NCI-H748 treated with DMSO at 0.1 percent for 48 hours (cell line): ENCODE data around the gene THADA.
"Not testable (repeated sequence)": the region's sequence is repeated elsewhere in the genome, so short reads cannot be mapped to it uniquely, and the experiment has no call there.

Experiments used
- DNase-seq: peaks from one replicate; lab custom pipeline; 2025; lab: John Stamatoyannopoulos, UW

Gene THADA

DNA sequence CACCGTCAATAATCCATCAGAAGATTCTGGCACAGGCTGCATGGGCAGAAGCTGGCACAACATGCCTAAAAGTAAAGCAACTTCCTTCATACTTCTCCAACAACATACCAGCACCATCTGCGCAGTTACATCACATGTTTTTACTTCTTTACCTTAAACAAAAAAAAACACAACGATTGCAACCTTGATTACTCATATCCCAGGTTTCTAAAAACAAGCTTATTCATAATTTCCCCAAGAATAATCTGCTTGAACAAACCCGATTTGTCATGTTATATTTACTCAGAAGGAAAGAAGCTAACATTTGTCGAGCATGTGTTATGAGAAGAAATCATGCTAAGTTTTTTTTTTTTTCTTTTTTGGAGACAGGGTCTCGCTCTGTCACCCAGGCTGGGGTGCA lies 54.7 kb downstream of the THADA start:
- DNase-seq, result no peak

DNA sequence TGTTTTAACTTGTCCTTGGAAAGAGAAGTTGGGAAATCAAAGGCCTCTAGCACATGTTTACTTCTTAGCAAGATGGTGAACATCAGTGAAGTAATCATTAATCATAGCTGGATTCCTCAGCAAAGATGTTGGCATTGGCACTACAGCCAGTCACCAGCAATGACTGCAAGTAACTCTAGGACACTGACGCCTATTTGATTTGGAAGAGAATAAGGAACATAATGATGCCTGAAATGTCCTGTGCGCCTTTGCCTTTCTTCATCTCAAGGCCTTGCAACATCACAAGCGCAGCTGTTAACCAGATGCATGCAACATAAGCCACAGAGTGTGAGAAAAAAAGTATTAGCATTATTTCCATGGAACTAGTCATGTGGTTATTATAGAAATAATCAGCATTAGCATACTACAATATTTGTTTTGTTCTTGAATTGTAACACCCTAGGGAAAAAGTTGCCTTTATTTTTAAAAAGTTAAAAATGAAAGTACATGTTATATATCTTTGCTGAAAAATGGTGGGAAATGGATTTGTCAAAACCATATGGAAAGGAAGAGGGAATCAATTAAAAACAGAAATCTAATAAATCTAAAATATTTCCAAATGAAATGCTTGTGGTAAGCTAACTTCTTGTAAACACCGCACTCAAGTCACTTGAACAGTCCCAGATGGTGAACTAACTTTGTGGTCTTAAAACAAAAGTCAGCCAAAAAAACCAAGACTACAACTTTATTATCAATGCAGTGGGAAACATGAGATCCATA lies 55.6 kb downstream of the THADA start:
- DNase-seq, result no peak

DNA sequence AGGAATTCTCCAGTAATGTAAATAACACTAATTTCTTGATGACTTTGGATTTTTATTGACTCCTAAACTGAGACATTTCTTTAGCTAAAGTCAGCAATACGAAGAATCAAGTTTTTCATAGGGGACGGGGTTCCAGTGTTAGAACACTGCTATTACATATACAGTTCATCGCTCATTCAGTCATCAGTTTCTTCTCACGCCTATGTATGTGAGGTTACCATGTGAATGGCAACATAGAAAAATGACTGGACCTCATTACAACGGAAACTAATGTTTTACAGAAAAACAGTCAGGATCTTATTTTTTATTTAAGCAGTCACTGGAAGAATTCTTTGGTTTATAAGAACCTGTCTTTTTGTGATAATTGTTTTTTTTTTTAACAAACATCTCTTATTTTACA lies 56.4 kb downstream of the THADA start:
- no peak for DNase-seq

DNA sequence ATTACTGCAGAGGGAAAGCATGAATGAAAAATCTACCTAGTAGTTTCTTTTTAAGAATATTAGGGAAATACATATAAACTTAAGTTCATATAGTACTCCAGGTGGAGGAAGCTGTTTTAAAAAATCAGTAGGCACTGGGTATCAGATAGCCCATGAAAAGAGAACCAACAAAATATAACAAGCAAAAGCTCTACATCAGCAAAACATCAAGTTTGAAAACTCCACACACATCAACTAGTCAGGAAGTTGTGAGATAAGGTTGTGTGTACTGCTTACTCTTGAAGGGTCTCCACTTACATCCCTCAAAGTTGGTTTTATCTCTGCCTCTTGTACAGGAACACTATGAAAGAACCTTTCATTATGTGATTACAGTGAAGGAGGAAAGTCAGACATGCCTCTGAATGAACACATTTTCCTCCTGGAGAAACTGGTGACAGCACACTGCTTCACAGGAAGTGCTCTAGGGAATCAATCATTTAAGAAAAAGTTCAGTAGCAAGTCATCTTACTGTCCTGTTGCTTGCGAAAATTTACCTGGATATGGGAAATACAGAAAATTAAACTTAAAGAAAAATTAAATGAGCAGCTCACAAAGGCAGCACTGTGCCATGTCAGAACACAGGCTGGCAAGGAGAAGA lies 57.7 kb downstream of the THADA start:
- DNase-seq, result no peak

DNA sequence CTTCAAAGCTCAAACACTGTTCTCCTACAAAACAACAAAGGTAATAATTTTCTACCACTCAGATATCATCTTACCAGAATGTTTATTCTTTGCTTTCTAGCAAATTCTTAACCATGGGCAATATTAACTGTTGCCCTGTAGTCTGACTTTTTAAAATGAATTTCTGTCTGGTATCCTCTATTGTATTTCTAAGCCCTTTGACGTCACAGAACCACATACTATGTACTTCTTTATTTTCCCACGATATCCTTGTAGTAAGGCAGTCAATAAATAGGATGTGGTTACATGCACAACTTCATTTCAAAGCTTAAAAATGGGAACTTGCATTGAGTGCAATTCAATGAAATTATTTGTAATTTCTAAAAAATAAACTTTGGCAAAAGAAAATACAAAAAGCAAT lies 58.7 kb downstream of the THADA start:
- no peak for DNase-seq

DNA sequence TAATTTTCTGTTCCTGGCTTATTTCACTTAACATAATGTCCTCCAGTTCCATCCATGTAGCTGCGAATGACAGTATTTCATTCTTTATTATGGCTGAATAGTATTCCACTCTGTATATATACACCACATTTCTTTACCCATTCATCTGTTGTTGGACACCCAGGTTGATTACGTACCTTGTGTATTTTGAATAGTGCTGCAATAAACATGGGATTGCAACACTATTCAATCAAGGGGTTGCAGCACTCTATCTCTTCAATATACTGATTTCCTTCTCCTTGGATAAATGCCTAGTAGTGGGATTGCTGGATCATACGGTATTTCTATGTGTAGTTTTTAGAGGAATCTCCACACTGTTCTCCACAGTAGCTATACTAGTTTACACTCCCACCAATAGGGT lies 61.3 kb downstream of the THADA start:
- no peak for DNase-seq

DNA sequence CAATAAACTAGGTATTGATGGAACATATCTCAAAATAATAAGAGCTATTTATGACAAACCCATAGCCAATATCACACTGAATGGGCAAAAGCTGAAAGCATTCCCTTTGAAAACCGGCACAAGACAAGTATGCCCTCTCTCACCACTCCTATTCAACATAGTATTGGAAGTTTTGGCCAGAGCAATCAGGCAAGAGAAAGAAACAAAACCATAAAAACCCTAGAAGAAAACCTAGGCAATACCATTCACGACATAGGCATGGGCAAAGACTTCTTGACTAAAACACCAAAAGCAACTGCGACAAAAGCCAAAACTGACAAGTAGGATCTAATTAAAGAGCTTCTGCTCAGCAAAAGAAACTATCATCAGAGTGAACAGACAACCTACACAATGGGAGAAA lies 63.3 kb downstream of the THADA start:
- not testable (repeated sequence) for DNase-seq

DNA sequence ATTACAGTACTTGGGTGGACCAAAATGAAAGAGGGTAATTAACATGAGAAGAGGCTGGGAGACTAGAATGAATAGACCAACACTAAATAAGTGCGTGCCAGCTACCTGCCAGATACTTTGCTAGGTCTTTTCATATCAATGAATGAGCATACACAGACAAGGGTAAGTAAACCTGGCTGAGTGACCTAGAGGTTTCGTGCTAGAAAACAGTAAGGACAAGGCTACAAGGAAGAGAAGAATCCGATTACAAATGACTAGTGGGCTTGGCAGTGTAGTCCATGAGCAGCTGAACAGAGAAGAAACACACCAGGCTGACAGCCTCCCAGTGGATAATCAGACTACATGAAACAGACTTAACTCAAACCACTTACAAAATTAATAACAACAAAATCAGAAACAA lies 64.6 kb downstream of the THADA start:
- no peak for DNase-seq

DNA sequence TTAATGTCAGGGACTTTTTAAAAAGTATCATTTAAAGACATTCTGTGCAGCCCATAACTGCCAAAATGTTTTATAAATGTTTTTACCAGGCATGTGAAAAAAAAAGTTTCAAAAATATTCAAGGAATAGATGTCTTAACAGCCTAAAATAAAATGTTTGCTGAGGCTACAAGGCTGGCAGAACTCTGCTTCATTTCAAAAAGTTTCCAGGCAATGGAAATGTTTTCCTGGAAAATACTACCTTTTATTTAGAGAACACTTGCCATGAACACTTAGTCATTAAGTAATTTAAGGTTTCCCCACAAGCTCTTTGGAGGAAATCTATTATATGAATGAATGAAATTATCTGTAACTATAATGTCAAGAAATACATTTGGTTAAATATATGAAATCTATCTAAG lies 68.8 kb downstream of the THADA start:
- DNase-seq, result no peak

DNA sequence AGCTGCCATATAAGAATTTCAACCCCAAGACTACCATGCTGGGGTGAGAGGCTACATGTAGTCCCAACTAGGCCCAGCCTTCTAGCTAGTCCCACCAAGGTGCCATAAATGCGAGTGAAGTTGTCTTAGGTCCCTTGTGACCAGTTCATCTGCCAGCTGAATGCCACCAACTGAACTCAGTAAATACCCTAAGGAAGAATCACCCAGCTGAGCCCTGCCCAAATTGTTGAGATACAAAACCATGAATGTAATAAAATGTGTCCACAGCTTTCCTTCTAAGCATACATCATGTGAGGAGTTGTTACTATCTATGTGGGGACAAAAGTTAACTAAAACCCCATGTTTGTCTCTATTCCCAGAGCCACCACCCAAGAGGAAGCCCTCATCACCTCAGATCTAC lies 70.3 kb downstream of the THADA start:
- DNase-seq, result no peak

DNA sequence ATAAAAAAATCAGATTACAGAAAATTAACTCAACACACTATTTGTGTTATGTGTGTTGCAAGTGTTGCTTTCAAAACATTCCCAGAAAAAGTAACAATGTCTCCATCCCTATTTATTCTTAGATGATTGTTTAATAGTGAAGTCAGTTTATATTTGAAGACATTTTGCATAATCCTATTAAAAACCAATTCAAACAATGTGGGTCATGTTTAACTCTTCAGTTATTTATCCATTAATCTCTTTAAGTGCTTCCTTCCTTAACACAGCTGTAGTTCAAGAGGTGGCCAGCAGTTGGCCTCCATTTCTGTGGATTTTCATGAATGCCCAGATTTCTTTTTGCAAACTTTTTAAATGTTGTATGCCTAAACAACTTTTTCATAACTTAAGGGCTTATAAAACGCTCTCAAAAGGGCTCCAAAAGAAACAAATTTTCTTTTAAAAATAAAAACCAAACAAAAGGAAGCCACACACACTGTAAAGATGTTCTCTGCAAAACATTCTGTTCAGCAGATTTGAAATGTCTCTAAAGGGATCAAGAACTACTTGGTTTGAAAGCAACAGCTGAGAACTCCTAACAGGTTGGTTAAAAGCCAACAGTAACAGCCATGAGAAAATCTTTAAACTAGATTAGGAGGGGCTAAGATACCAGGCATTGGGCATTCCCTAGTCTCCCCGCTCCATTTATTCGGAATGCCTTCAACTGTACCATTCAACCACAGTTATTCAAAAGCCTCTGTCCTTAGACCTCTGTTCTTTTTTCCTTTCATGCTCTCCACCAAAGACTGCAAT lies 71.5 kb downstream of the THADA start:
- no peak for DNase-seq

DNA sequence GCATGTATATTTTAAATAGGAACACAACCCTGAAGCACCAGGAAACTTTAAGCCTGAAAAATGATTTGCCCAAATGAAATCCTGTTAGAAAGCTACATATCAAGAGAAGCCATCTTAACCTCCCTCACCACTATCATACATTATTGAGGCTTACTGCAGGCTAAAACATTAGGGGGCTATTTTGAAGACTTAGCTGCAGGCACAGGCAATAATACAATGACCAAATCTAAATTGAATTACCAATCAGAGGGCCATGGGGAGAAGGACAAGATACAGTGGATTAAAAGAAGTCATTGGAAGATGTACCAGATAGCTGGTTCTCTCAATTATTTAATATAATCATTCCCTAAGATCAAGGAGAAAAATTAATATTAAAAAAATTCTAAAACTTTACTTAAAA lies 73.7 kb downstream of the THADA start:
- no peak for DNase-seq

DNA sequence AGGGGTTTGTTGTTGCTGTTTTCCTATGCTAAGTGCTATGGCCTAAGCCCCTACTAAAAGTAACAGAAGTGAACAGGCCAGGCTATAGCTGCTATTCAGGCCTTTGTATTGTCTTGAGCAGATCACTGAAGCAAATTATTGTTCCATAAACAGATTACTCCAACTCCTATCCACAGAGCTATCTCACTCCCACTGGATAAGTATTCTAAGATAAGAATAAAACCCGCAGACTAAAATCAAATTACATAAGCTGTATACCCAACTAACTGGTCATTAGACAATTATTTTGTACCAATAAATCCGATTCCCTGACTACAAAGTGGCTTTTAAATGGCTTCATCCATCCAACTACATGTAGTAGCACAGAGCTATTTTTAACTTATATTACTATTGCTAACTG lies 74.3 kb downstream of the THADA start:
- no peak for DNase-seq

DNA sequence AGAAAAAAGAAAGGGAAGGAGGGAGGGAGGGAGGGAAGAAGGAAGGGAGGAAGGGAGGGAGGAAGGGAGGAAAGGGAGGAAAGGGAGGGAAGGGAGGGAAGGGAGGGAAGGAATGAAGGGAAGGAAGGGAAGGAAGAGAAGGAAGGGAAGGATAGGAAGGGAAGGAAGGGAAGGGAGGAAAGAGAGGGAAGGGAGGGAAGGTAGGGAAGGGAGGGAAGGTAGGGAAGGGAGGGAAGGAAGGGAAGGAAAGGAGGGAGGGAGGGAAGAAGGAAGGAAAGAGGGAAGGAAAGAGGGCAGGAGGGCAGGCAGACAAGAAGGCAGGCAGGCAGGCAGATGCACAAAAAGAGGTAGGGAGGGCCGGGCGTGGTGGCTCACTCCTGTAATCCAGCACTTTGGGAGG lies 74.9 kb downstream of the THADA start:
- no peak for DNase-seq

DNA sequence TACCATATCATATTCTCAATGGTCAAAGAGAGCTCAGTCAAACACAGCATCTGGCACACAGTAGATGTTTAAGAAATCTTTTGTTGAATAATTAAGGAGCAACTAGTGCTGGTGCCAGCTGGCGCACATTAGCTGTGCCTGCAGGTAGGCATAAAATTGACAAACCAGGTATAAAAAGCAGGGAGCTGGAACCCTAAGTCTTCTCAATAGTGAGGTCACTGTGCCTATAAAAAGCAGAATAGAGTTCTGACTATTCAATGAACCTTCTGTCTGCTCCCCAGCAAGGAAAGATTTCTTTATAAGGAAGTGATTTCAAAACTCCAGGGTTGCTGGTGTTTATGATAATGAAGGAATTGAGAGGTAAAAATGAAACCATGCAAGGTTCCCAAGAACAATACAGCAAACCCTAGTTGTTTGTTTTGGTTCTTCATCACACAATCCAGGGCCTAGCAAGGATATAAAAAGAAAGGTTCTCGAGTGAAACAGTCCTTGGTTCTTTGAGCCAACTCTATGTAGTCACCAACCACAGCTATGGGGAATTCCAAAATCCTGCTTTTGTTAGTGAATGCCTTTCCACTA lies 76.1 kb downstream of the THADA start:
- DNase-seq, result no peak

DNA sequence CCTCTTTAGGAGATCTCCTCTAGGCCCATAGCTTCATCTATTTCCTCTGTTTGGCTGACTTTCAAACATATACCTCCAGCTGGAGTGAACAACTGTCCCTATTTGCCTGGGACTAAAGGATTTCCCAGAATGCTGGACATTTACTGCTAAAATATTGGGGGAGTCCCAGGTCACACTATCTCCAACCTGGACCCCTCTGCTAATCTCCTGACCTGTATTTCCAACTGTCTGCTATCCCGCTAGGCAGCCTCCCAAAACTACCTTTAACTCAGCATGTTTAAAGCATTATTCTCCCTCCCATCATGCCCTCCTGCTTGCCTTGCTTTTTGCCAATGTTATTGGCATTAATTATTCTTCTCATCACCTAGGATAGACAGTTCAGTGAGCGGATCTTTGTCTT lies 77.1 kb downstream of the THADA start:
- DNase-seq, result no peak

DNA sequence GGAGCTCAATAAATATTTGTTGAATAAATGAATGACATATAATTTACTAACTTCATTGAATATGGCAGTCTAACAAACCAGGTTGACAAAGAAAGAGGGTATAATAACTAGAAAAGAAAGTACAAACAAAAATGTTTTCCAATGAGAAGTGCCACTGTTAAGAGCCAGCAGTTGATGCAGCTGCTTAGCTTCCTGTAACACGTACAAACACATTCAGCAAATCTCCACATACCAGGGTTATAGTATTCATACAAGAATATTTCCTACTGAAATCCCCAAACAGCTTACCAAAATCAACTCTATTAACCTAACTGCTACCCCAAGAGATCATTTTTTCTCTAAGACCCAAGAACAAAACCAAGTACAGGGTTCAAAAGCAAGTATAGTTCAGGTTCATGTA lies 77.7 kb downstream of the THADA start:
- no peak for DNase-seq

DNA sequence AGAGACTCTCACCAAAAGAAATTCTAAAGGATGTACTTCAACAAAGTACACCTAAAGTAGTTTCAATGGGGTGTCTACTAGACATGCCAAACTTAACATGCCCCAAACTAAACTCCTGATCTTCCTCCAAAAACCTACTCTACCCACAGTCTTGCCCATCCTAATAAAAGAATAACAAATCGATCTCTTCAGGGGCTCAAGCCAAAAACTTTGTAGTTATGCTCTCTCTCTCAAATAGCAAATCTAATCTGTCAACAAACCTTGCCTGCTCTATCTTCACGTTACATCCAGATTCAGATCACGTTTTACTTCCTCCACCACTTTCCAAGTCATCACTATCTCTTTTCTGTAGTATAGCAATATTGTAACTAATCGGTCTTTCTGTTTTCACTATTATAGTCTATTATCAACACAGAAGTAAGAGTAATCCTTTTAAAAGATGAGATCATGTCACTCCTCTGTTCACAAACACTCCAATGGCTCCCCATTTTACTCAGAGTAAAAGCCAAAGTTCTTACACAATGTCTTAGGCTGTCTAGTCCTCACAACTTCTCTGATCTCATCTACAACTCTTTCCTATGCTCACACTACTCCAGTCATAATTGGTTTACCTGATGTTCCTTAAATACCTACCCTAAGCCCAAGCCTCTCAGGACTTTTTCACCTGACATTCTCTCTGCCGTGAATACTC lies 79.9 kb downstream of the THADA start:
- no peak for DNase-seq

DNA sequence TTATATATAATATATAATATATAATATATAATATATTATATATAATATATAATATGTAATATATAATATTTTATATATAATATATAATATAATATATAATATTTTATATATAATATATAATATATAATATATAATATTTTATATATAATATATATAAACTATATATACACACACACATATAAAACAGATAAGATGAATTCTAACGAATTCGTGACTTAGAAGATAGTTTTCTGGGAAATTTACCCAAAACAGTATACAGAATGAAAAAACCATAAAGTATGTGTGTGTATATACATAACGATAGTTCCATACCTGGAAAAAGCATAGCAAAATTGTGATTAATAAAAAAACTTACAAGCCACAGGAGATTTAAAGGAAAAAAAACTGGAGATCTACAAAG lies 80.6 kb downstream of the THADA start:
- DNase-seq, result no peak

DNA sequence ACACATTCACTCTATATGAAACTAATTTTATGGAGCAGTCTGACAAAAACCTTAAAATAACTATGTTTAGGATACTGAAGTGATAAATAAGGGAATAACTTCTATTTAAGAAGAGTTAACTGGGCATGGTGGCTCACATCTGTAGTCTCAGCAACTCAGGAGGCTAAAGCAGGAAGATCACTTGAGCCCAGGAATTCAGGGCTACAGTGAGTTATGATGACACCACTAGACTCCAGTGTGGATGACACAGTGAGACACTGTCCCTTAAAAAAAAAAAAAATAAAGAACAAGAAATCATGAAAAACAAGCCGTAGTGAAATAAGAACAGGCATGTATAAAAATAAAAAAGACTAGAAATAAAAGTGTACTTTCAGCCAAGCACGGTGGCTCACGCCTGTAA lies 82.0 kb downstream of the THADA start:
- DNase-seq, result no peak

DNA sequence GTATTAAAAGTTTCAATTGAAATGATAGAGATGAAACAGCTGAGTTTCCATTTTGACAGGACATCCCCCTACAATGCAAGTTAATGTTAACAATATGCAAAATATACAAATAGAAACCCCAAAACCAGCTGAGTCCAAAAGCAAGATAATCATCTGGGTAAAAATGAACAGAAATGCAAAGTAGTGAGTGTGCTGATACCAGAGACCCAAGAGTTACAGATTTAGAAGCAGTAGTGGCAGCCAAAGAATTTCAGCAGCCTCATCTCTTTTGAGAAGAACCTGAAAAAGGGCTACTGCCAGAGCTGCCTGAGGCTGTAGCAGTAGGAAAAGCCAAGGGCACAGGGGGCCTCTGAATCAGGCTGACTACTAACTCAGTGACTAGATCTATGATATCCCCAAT lies 82.6 kb downstream of the THADA start:
- no peak for DNase-seq

DNA sequence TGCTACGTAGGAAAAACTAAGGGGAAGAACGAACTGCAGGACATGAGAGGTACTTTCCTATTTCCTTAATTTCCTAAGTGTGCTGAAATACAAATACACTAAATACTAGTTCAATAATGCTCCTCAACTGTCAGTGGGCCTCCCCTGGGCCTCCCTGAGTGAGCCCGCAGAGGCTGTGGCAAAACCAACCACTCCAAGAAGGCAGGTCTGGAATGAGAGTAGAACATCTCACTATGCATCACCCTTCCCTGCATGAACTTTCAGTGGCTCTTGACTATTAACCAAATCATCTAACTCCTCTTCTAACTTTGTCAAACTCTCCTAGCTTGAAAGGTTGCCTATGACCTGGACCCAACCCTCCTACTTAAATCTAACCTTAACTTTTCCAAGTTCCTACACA lies 84.6 kb downstream of the THADA start:
- DNase-seq, result no peak
